ENCODE results near the gene FTO. TPM values are rescaled to one million over a fixed set of nuclear protein-coding genes. Genes with fewer than 3 reads are reported as not detected.

The FTO gene
- total and polyA plus RNA-seq, 2 of the 8 experiments (the other 6 are each of a cell fraction or from before 2014, with no cell fraction given) = 34.5 to 59.8 TPM

DNA sequence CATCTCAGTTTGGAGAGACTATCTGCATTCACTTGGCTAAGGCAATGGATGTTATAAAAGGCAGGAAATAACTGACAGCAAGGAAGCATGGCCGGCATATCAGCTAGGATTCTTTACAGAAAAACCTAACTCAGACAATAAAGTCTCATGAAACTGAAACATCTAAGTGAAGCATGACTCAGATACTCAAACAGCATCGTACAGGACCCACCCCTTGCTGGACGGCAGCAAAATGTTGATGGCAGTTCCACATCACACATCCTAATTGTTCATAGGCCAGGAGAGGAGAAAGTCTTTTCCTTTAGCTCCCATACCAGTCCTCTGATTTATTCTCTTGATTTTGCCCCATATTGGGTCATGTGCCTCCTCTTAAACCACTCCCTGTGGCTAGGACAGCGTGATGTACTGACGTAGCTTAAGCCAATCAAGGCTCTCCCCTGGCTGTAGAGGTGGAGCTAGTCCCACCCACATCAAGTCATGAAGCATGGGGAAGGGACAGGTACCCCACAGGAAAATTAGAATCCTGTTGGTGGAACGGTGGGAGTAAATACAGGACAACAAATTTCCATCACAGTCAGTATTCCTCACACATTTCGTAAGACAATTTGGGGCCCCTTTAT is 403.7 kb downstream of the FTO start (continued):
- TF ChIP-seq GABPA (IDR thresholded peaks at IDR 0.05; ENCODE audit: borderline replicate concordance, insufficient read depth, low read length) (no peak), POLR2AphosphoS5 (IDR thresholded peaks at IDR 0.05; ENCODE audit: low read depth, low read length) (no peak), RBBP5 (IDR thresholded peaks at IDR 0.05; ENCODE audit: borderline replicate concordance, low read depth, low read length) (no peak)

Measured in H1 (cell line).